HG02885 (cell line): ENCODE measurements around the gene ROCK2.
"Not testable (repeated sequence)": the region's sequence is repeated elsewhere in the genome, so short reads cannot be mapped to it uniquely, and the experiment has no call there.

Source experiments
- ATAC-seq: cut with Tn5 transposase; IDR thresholded peaks from one replicate; pipeline ENCODE4 v1.9.1; 2021; ENCODE audit warnings: mild to moderate bottlenecking; ENCODE audit not compliant: unreplicated experiment, poor library complexity

ROCK2 gene

GRCh38 chr2:11280713-11281112 lies 63.7 kb downstream of the ROCK2 start:
- ATAC-seq, result no peak

- ATAC-seq, result no peak
Observed at GRCh38 chr2:11279398-11279797, 65.0 kb downstream of the ROCK2 start.

GRCh38 chr2:11278219-11278618 lies 66.2 kb downstream of the ROCK2 start:
- ATAC-seq, result no peak

GRCh38 chr2:11275910-11276309 lies 68.5 kb downstream of the ROCK2 start:
- no peak for ATAC-seq

GRCh38 chr2:11270891-11271290 lies 73.5 kb downstream of the ROCK2 start:
- no peak for ATAC-seq

- no peak for ATAC-seq
Observed at GRCh38 chr2:11267931-11268330, 76.5 kb downstream of the ROCK2 start.

GRCh38 chr2:11264818-11265217 lies 79.6 kb downstream of the ROCK2 start:
- no peak for ATAC-seq

GRCh38 chr2:11264007-11264406 lies 80.4 kb downstream of the ROCK2 start:
- no peak for ATAC-seq

- no peak for ATAC-seq
Observed at GRCh38 chr2:11263177-11263576, 81.3 kb downstream of the ROCK2 start.

GRCh38 chr2:11262438-11262837 lies 82.0 kb downstream of the ROCK2 start:
- not testable (repeated sequence) for ATAC-seq

GRCh38 chr2:11261564-11261963 lies 82.9 kb downstream of the ROCK2 start:
- not testable (repeated sequence) for ATAC-seq

GRCh38 chr2:11260979-11261378 lies 83.5 kb downstream of the ROCK2 start:
- ATAC-seq, result no peak

- no peak for ATAC-seq
Observed at GRCh38 chr2:11257964-11258363, 86.5 kb downstream of the ROCK2 start.

- no peak for ATAC-seq
Observed at GRCh38 chr2:11257078-11257477, 87.4 kb downstream of the ROCK2 start.

GRCh38 chr2:11256166-11256565 lies 88.3 kb downstream of the ROCK2 start:
- no peak for ATAC-seq

GRCh38 chr2:11254100-11254536 lies 90.3 kb downstream of the ROCK2 start:
- ATAC-seq, result no peak

GRCh38 chr2:11252458-11252857 lies 92.0 kb downstream of the ROCK2 start:
- not testable (repeated sequence) for ATAC-seq

- ATAC-seq, result no peak
Observed at GRCh38 chr2:11250400-11251196, 93.8 kb downstream of the ROCK2 start.

- ATAC-seq, result no peak
Observed at GRCh38 chr2:11245322-11245721, 99.1 kb downstream of the ROCK2 start.

GRCh38 chr2:11244091-11244826 lies 100.2 kb downstream of the ROCK2 start:
- ATAC-seq, result no peak

GRCh38 chr2:11243512-11243911 lies 100.9 kb downstream of the ROCK2 start:
- no peak for ATAC-seq
